Effector CD4-positive, alpha-beta T cell (primary cell): Measurements from ENCODE around the gene FIG4.
"Not testable (repeated sequence)": the region's sequence is repeated elsewhere in the genome, so short reads cannot be mapped to it uniquely, and the experiment has no call there.

Experiments used
- DNase-seq: peaks from one replicate; pipeline ENCODE4 v3.0.0-alpha.2; 2020
- total RNA-seq: gene quantifications from one replicate; lab custom pipeline; 2026; lab: John Stamatoyannopoulos, UW

FIG4 gene
- 14.8 reads per million, percentile 40 among the genes with 10 or more reads in this experiment for total RNA-seq

- DNase-seq, result peak; percentile 85
Observed at GRCh38 chr6:109690737-109691621, at the start of gene FIG4, which contains the start of gene AK9. FIG4 (plus strand) TSS chr6:109691296; CDS start chr6:109691436, 140 bp downstream. AK9 (minus strand) TSS chr6:109691202; CDS start chr6:109675745, 15,457 bp downstream.

GRCh38 chr6:109644131-109644530 is 47.0 kb upstream of the FIG4 start:
- DNase-seq, result no peak

- no peak for DNase-seq
Observed at GRCh38 chr6:109653264-109653663, 37.8 kb upstream of the FIG4 start.

GRCh38 chr6:109655761-109656262 is 35.3 kb upstream of the FIG4 start:
- no peak for DNase-seq

GRCh38 chr6:109660526-109661320 is 30.4 kb upstream of the FIG4 start:
- no peak for DNase-seq

DNA sequence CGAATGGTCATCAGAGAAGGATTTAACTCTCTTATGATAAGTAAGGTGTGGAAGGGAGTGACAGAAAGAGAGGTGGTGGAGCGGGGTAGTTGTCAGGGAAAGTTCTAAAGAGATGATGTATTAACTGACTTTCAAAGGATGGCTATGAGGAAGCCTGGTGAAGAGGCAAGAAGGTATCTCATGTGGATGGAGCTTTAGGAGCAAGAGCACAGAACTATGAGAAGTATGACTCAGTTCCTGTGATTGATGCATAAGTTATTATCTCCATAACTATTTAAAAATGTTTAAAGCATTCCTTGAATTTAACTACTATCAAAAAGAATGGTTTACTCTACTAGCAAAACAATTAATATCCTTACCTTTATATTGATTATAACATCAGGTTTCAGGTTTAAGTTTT is 28.9 kb upstream of the FIG4 start:
- no peak for DNase-seq

DNA sequence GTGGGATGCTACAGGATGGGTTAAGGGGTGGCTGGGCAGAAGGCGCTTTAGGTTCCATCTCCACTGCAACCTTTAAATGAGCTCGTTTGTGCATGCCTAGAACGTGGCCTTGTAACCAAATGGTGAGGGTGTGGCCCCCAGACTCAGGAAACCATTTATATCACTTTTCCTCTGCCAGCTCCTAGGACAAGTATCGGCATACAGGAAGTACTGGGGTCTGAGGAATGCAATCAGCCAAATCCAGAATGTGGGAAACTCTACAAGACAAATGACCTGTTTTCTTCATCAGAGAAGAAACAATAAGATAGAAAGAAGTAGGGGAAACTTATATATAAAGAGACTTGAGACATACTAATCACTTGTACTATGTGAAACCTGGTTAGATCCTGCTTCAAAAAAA is 21.3 kb upstream of the FIG4 start:
- no peak for DNase-seq

GRCh38 chr6:109671733-109672132 is 19.4 kb upstream of the FIG4 start:
- DNase-seq, result no peak

GRCh38 chr6:109672175-109672574 is 18.9 kb upstream of the FIG4 start:
- DNase-seq, result no peak

- no peak for DNase-seq
Observed at GRCh38 chr6:109672839-109673238, 18.3 kb upstream of the FIG4 start.

GRCh38 chr6:109676724-109677123 is 14.4 kb upstream of the FIG4 start:
- DNase-seq, result no peak

DNA sequence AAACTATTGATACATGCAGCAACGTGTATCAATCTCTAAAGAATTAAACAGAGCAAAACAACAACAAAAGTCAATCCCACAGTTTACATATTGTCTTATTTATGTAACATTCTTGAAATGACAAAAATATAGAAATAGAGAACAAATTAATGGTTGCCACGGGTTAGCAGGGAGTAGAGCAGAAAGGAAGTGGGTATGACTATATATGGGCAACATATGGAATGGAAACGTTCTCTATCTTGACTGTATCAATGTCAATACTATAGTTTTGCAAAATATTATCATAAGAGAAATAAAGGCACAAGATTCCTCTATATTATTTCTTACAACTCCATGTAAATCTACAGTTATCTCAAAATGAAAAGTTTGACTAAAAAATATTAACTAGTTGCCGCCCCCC is 12.9 kb upstream of the FIG4 start:
- no peak for DNase-seq

- DNase-seq, result not testable (repeated sequence)
Observed at GRCh38 chr6:109678661-109679505, 12.2 kb upstream of the FIG4 start.

DNA sequence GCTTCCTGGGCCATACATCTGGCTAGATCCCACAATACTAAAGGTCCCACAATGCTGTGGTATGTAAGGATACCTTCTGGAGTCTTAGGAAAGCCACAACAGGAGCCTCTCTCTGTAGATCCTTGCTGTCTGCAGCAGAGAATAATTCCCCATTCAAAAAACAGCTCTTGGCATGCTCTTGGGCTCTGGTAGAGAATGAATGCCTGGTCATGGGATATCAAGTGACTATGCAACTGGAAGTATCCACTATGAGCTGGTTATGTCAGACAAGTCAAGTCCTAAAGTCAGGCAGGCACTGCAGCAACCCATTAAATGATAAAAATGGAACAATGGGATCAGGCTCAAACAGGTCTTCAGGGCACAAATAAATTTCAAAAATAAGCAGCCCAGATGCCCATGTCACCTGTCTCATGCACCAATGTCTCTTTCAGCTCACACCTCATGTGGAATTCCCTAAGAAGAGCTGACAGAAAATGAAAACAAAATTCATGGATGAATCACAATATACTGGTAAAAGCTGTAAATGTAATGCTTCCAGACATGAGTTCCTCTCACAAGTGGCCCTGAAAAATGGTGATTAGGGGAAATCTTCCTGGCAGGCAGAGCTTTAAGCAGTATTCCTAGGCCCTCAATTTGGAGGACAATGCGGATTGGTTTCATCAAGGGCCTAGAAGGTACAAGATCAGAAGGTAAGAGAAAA is 4.4 kb upstream of the FIG4 start:
- no peak for DNase-seq

GRCh38 chr6:109687271-109687761 is 3.8 kb upstream of the FIG4 start:
- no peak for DNase-seq

DNA sequence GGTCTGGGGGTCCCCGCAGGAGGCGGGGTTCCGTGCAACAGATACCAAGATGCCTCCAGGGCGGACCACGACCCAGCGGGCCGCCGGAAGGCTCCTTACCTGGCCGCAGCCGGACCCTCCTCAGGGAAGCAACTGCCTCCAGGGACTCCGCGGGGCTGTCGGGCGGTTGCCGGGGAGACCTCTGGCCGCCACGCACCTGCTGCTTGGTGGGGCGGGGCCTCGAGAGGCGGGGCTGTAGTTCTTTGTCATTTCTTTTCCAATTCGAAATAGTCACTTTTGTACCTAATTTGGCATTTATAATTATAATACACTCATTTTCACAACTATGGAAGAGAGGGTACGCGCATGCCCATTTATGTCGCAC is 741 bp upstream of the FIG4 start:
- DNase-seq, result peak; percentile 50

- DNase-seq, result no peak
Observed at GRCh38 chr6:109693111-109693510, 2.0 kb downstream of the FIG4 start.

- no peak for DNase-seq
Observed at GRCh38 chr6:109695468-109695867, 4.4 kb downstream of the FIG4 start.

DNA sequence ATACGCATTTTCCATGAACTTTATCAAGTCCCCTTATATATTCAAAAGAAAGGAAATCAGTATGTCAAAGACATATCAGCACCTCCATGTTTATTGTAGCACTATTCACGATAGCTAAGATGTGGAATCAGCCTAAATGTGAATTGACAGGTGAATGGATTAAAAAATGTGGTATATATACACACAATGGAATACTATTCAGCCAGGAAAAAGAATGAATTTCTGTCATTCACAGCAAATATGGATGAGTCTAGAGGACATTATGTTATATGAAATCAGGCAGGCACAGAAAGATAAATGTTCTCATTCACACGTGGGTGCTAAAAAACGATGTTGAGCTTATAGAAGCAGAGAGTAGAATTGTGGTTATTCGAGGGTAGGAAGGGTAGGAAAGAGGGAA is 5.3 kb downstream of the FIG4 start:
- no peak for DNase-seq

DNA sequence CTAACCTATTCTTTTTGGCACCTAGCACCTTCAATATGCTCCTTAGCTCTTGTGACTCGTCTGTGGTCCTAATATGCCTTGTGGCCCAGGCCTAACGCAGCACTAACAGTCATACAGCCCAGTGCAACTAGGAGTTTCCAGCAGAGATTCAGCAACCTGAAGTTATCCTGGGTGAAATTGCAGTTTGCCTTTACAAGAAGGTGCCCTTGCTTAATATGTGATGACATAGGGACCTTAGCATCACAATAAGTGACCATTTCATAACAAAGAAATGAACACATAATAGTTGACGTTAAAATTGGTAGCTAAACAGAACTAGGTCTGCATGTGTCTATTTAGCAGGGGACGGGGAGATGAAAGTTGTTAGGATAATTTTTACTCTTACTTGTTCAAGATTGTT is 10.1 kb downstream of the FIG4 start:
- no peak for DNase-seq

GRCh38 chr6:109701774-109702173 is 10.7 kb downstream of the FIG4 start:
- no peak for DNase-seq

- no peak for DNase-seq
Observed at GRCh38 chr6:109702791-109703190, 11.7 kb downstream of the FIG4 start.
